ENCODE measurements around the gene MYO5C.

The MYO5C gene

GRCh38 chr15:52338891-52339290, 43.3 kb upstream of the MYO5C start:
- Histone ChIP-seq H3K4me1 (ENCODE audit: low read length) (peaks cover 5% of the 10 kb centered on the region; the same call in 1 of the 2 replicates), H3K4me2 (ENCODE audit: low read length) (no peak overlapping the region), H3K27me3 (ENCODE audit: low read depth, low read length) (no peaks in the 10 kb centered on the region), H3K79me2 (ENCODE audit: low read length) (no peaks in the 10 kb centered on the region), H3K27ac (ENCODE audit: low read length) (no peak overlapping the region), H2AFZ (ENCODE audit: low read depth, low read length) (no peak overlapping the region), H3K36me3 (replicated peaks; ENCODE audit: low read depth, low read length) (peaks cover 27% of the 10 kb centered on the region), H3K4me3 (ENCODE audit: low read length) (no peak overlapping the region), H3K9me3 (ENCODE audit: insufficient read depth, low read length) (no peaks in the 10 kb centered on the region), H3K9ac (ENCODE audit: low read length) (no peak overlapping the region), H4K20me1 (ENCODE audit: insufficient read depth, low read length) (no peaks in the 10 kb centered on the region)
- TF ChIP-seq CTCF (IDR thresholded peaks at IDR 0.05; ENCODE audit: low read depth, low read length) (no peak), EZH2phosphoT487 (IDR thresholded peaks at IDR 0.05; ENCODE audit: low read depth) (no peak)

DNA sequence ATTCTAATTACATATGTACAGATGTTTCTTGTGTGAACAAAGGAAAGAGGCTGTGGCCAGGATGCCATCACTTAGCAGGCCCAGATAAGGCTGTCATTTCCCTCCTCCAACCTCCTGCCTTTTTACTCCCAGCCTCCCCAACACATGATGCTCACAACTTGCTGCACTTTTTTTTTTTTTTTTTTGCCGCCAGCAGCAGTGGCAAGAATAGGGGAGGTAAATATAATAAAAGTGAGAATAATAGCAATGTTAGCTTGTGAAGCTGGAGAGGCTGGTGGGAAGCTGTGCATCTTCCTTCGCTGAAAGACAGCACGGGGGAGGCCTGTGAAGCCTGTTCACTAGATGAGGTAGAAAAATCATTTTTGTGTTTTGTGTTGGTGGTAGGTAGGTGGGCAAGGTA, 42.5 kb upstream of the MYO5C start:
- Histone ChIP-seq H3K27ac (ENCODE audit: low read length) (no peak overlapping the region), H3K9ac (ENCODE audit: low read length) (no peak overlapping the region), H4K20me1 (ENCODE audit: insufficient read depth, low read length) (no peaks in the 10 kb centered on the region), H3K4me2 (ENCODE audit: low read length) (no peak overlapping the region), H3K36me3 (replicated peaks; ENCODE audit: low read depth, low read length) (peaks cover 30% of the 10 kb centered on the region), H3K27me3 (ENCODE audit: low read depth, low read length) (no peaks in the 10 kb centered on the region), H2AFZ (ENCODE audit: low read depth, low read length) (no peak overlapping the region), H3K4me3 (ENCODE audit: low read length) (no peak overlapping the region), H3K79me2 (ENCODE audit: low read length) (no peaks in the 10 kb centered on the region), H3K9me3 (ENCODE audit: insufficient read depth, low read length) (no peaks in the 10 kb centered on the region), H3K4me1 (ENCODE audit: low read length) (peaks cover 5% of the 10 kb centered on the region; the same call in 1 of the 2 replicates)
- TF ChIP-seq CTCF (IDR thresholded peaks at IDR 0.05; ENCODE audit: low read depth, low read length) (no peak), EZH2phosphoT487 (IDR thresholded peaks at IDR 0.05; ENCODE audit: low read depth) (no peak)

DNA sequence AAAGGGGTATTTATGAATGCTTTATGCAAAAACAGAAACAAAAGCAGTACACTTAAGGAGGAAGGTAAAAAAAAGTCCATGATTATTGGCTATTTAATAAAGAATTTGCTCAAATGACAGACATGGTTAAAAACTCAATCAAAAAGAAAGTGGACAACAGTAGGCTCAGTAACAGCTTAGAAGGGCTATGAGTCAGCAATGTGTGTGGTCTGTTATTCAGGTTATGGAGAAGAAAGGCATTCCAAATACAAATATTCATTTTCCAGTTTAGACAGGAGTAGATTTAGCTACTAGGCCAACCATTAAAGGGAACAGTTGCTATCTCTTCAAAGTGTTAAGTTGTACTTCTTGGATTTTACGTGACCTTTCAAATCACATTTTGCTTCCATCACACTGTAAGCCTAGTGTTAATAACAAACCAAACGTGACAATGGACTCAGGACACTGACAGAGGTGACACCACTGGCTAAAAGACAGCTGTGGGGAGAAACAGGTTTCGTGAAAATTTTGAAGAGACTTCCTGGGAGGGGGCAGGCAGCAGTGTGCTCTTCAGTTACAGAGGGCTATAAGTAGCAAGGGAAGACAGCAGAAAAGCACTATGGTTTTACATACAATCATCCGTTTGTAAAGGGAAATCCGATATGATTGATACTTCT, 41.7 kb upstream of the MYO5C start:
- Histone ChIP-seq H2AFZ (ENCODE audit: low read depth, low read length) (no peak overlapping the region), H3K4me1 (ENCODE audit: low read length) (peaks cover 6% of the 10 kb centered on the region), H3K79me2 (ENCODE audit: low read length) (no peaks in the 10 kb centered on the region), H3K36me3 (replicated peaks; ENCODE audit: low read depth, low read length) (peaks cover 30% of the 10 kb centered on the region), H3K9me3 (ENCODE audit: insufficient read depth, low read length) (no peaks in the 10 kb centered on the region), H3K9ac (ENCODE audit: low read length) (no peak overlapping the region), H3K4me2 (ENCODE audit: low read length) (no peak overlapping the region), H3K4me3 (ENCODE audit: low read length) (no peak overlapping the region), H4K20me1 (ENCODE audit: insufficient read depth, low read length) (no peaks in the 10 kb centered on the region), H3K27me3 (ENCODE audit: low read depth, low read length) (no peaks in the 10 kb centered on the region), H3K27ac (ENCODE audit: low read length) (no peak overlapping the region)
- TF ChIP-seq CTCF (IDR thresholded peaks at IDR 0.05; ENCODE audit: low read depth, low read length) (no peak), EZH2phosphoT487 (IDR thresholded peaks at IDR 0.05; ENCODE audit: low read depth) (no peak)

DNA sequence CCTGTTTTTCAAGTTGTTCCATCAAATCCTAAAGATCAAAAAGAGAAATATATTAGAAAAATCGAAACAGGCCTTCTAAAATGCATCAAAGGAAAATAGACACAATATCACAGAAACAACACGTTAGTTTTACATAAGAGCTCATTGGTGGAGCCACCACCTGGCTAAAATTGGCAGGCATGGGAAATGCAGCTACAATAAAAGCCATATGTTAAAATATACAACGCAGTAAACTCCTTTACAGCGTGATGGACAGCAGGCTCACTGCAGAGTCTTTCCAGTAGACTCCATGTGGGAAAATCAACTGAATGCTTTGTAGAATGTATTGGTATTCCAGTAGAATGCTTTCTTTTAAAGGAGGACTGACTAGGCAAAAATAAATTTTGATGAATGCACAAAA, 40.9 kb upstream of the MYO5C start:
- H3K79me2 ChIP-seq (ENCODE audit: low read length): no peaks in the 10 kb centered on the region
- H4K20me1 ChIP-seq (ENCODE audit: insufficient read depth, low read length): no peaks in the 10 kb centered on the region
- H3K9ac ChIP-seq (ENCODE audit: low read length): no peak overlapping the region
- no peaks in the 10 kb centered on the region for H3K9me3 ChIP-seq (ENCODE audit: insufficient read depth, low read length)
- H3K27me3 ChIP-seq (ENCODE audit: low read depth, low read length): no peaks in the 10 kb centered on the region
- H3K36me3 ChIP-seq (replicated peaks; ENCODE audit: low read depth, low read length): peaks cover 30% of the 10 kb centered on the region
- TF ChIP-seq EZH2phosphoT487 (IDR thresholded peaks at IDR 0.05; ENCODE audit: low read depth) (no peak), CTCF (IDR thresholded peaks at IDR 0.05; ENCODE audit: low read depth, low read length) (peak; percentile 50; the same call in 1 of the 2 replicates)
- H3K4me3 ChIP-seq (ENCODE audit: low read length): no peak overlapping the region
- H2AFZ ChIP-seq (ENCODE audit: low read depth, low read length): no peak overlapping the region
- H3K27ac ChIP-seq (ENCODE audit: low read length): no peak overlapping the region
- peaks cover 14% of the 10 kb centered on the region for H3K4me1 ChIP-seq (ENCODE audit: low read length)
- H3K4me2 ChIP-seq (ENCODE audit: low read length): no peak overlapping the region

All from OCI-LY3 (cell line).